ENCODE data around the gene IFITM10.

DNA sequence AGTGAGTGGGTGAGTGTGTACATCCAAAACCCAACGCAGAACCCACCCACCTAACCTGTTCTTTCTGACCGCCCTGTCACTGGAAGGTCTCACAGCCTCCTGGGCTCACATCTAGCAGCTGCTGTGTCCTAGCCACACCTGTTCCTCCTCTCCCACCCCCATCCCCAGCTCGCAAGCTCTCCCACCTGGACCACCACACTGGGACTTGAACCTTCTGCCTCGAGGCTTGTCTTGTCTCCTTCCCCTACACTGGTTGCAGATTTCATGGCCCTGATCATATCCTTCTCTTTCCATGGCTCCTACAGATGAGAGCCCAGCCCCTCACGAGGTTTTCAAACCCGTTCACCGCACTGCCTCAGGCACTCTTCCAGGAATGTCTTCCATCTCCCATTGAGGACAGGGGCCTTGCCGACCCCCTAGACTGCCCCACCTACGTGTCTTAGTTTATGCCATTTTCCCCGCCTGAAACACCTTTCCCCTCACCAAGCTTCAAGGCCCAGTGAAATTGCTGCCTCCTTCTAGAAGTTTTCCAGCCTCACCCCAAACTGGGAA lies 6.7 kb downstream of the IFITM10 start:
- TF ChIP-seq, protein P1, sequence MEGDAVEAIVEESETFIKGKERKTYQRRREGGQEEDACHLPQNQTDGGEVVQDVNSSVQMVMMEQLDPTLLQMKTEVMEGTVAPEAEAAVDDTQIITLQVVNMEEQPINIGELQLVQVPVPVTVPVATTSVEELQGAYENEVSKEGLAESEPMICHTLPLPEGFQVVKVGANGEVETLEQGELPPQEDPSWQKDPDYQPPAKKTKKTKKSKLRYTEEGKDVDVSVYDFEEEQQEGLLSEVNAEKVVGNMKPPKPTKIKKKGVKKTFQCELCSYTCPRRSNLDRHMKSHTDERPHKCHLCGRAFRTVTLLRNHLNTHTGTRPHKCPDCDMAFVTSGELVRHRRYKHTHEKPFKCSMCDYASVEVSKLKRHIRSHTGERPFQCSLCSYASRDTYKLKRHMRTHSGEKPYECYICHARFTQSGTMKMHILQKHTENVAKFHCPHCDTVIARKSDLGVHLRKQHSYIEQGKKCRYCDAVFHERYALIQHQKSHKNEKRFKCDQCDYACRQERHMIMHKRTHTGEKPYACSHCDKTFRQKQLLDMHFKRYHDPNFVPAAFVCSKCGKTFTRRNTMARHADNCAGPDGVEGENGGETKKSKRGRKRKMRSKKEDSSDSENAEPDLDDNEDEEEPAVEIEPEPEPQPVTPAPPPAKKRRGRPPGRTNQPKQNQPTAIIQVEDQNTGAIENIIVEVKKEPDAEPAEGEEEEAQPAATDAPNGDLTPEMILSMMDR (IDR thresholded peaks at IDR 0.05) = no peak
- TF ChIP-seq POLR2A (IDR thresholded peaks at IDR 0.05) = no peak
